ENCODE data around the gene CEP89. TPM values are rescaled to one million over a fixed set of nuclear protein-coding genes. Genes with fewer than 3 reads are reported as not detected.
"Not testable (repeated sequence)": the region's sequence is repeated elsewhere in the genome, so short reads cannot be mapped to it uniquely, and the experiment has no call there.

The CEP89 gene
- total RNA-seq, 1 donor from 2014 or later, result 9.7 TPM

- intact Hi-C loops (cut with DNase I), result loop anchor here (10.0 kb wide), 3 partner anchors 114 to 204 kb away; partner anchors contain the start of gene GPATCH1
- DNase-seq (ENCODE audit: low spot score), result no peak
Observed at GRCh38 chr19:32971012-32971595, 654 bp downstream of the CEP89 start.

GRCh38 chr19:32969549-32969948, 2.2 kb downstream of the CEP89 start:
- intact Hi-C loops (cut with DNase I), result no loop called here
- no peak for DNase-seq (ENCODE audit: low spot score)

GRCh38 chr19:32966750-32967149, 5.0 kb downstream of the CEP89 start:
- intact Hi-C loops (cut with DNase I), result no loop called here
- no peak for DNase-seq (ENCODE audit: low spot score)

GRCh38 chr19:32945260-32945659, 26.5 kb downstream of the CEP89 start:
- DNase-seq (ENCODE audit: low spot score), result no peak
- intact Hi-C loops (cut with DNase I), result no loop called here

- DNase-seq (ENCODE audit: low spot score); intact Hi-C loops (cut with DNase I): not testable (repeated sequence)
Observed at GRCh38 chr19:32941273-32941672, 30.5 kb downstream of the CEP89 start.

GRCh38 chr19:32936065-32936464, 35.7 kb downstream of the CEP89 start:
- no peak for DNase-seq (ENCODE audit: low spot score)
- intact Hi-C loops (cut with DNase I), result no loop called here

GRCh38 chr19:32935629-32936028, 36.1 kb downstream of the CEP89 start:
- intact Hi-C loops (cut with DNase I), result no loop called here
- no peak for DNase-seq (ENCODE audit: low spot score)

GRCh38 chr19:32933571-32933970, 38.2 kb downstream of the CEP89 start:
- intact Hi-C loops (cut with DNase I), result no loop called here
- no peak for DNase-seq (ENCODE audit: low spot score)

GRCh38 chr19:32930567-32930966, 41.2 kb downstream of the CEP89 start:
- DNase-seq (ENCODE audit: low spot score), result no peak
- intact Hi-C loops (cut with DNase I), result no loop called here

- intact Hi-C loops (cut with DNase I), result no loop called here
- DNase-seq (ENCODE audit: low spot score), result no peak
Observed at GRCh38 chr19:32928806-32929205, 43.0 kb downstream of the CEP89 start.

GRCh38 chr19:32924200-32924599, 47.6 kb downstream of the CEP89 start:
- DNase-seq (ENCODE audit: low spot score), result no peak
- intact Hi-C loops (cut with DNase I), result no loop called here

- no peak for DNase-seq (ENCODE audit: low spot score)
- intact Hi-C loops (cut with DNase I), result no loop called here
Observed at GRCh38 chr19:32921624-32922023, 50.1 kb downstream of the CEP89 start.

GRCh38 chr19:32919365-32919764, 52.4 kb downstream of the CEP89 start:
- DNase-seq (ENCODE audit: low spot score), result no peak
- intact Hi-C loops (cut with DNase I), result no loop called here

- intact Hi-C loops (cut with DNase I), result no loop called here
- DNase-seq (ENCODE audit: low spot score), result no peak
Observed at GRCh38 chr19:32917616-32917996, 54.2 kb downstream of the CEP89 start.

GRCh38 chr19:32916969-32917615, 54.7 kb downstream of the CEP89 start:
- intact Hi-C loops (cut with DNase I), result no loop called here
- no peak for DNase-seq (ENCODE audit: low spot score)

- no peak for DNase-seq (ENCODE audit: low spot score)
- intact Hi-C loops (cut with DNase I), result no loop called here
Observed at GRCh38 chr19:32914879-32915660, 56.7 kb downstream of the CEP89 start.

GRCh38 chr19:32911467-32911866, 60.3 kb downstream of the CEP89 start:
- intact Hi-C loops (cut with DNase I), result no loop called here
- no peak for DNase-seq (ENCODE audit: low spot score)

GRCh38 chr19:32910874-32911273, 60.9 kb downstream of the CEP89 start:
- intact Hi-C loops (cut with DNase I), result no loop called here
- DNase-seq (ENCODE audit: low spot score), result no peak

GRCh38 chr19:32910094-32910493, 61.7 kb downstream of the CEP89 start:
- intact Hi-C loops (cut with DNase I), result no loop called here
- no peak for DNase-seq (ENCODE audit: low spot score)

GRCh38 chr19:32909257-32909656, 62.5 kb downstream of the CEP89 start:
- intact Hi-C loops (cut with DNase I), result no loop called here
- no peak for DNase-seq (ENCODE audit: low spot score)

GRCh38 chr19:32908641-32909190, 63.0 kb downstream of the CEP89 start:
- intact Hi-C loops (cut with DNase I), result no loop called here
- DNase-seq (ENCODE audit: low spot score), result no peak
